ENCODE results near the gene POPDC2. TPM values are rescaled to one million over a fixed set of nuclear protein-coding genes. Genes with fewer than 3 reads are reported as not detected.

Gene POPDC2
- total and polyA plus RNA-seq, 2 experiments from 2014 or later = 1.2 to 2.7 TPM

DNA sequence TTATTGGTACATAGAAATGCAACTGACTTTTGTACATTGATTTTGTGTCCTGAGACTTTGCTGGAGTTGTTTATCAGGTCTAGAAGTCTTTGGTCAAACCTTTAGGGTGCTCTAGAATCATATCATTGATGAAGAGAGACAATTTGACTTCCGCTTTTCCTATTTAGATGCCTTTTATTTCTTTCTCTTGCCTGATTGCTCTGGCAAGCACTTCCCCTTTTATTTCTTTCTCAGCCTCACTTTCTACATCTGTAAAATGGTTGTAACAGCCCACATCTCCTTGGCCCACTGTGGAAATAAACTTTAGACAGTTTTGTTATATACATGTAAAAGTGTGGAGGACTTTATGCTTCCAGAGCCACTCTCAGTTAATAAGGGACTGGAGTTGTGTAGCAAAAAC lies 48.7 kb downstream of the POPDC2 start:
- Histone ChIP-seq H3K9me2 (replicated peaks; ENCODE audit: insufficient read depth) (no peaks in the 10 kb centered on the region), H3K9me3 (ENCODE audit: low read depth) (no peaks in the 10 kb centered on the region), H3K36me3 (replicated peaks; ENCODE audit: insufficient read depth, low read depth) (no peaks in the 10 kb centered on the region), H3K4me3 (no peak overlapping the region), H3K4me2 (no peak overlapping the region), H4K20me1 (ENCODE audit: insufficient read depth, poor library complexity, severe bottlenecking) (no peaks in the 10 kb centered on the region), H3K79me2 (no peaks in the 10 kb centered on the region), H3K27ac (no peak overlapping the region), H3K4me1 (ENCODE audit: insufficient read depth) (no peaks in the 10 kb centered on the region), H3K27me3 (no peaks in the 10 kb centered on the region), H2AFZ (no peak overlapping the region)
- no peak for DNase-seq (ENCODE audit: low spot score)
- 100% methylated on average over 1 of the region's 1 CpG for WGBS (ENCODE audit: low lambda C conversion rate, missing lambda C conversion rate)
- no peak for TF ChIP-seq EZH2phosphoT487 (IDR thresholded peaks at IDR 0.05; ENCODE audit: low read depth, severe bottlenecking, unreplicated experiment)
- TF ChIP-seq CTCF (IDR thresholded peaks at IDR 0.05; ENCODE audit: poor library complexity) = no peak
- TF ChIP-seq EZH2 (IDR thresholded peaks at IDR 0.05; ENCODE audit: borderline replicate concordance) = no peak

DNA sequence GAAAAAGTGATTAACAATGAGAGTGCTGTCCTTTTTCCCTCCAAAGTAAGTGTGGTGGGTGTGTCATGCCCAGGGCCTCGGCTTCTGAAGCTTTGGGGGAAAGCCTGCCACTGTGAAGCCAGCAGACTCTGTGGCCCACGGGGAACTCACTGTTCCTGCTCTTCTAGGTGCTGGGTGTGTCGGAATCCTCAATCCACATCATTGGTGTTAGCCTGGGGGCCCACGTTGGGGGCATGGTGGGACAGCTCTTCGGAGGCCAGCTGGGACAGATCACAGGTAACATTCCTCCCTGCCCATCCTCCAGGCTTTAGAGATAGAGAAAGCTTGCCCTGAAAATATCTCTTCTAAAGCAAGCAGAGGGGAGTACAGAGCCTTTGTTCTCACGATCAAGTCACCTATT lies 51.1 kb downstream of the POPDC2 start:
- no peaks in the 10 kb centered on the region for H3K27me3 ChIP-seq
- WGBS (ENCODE audit: low lambda C conversion rate, missing lambda C conversion rate) = 42% methylated on average over 6 of the region's 6 CpGs
- no peak for DNase-seq (ENCODE audit: low spot score)
- H3K4me3 ChIP-seq = no peak overlapping the region
- H3K9me2 ChIP-seq (replicated peaks; ENCODE audit: insufficient read depth) = no peaks in the 10 kb centered on the region
- H2AFZ ChIP-seq = no peak overlapping the region
- H3K27ac ChIP-seq = no peak overlapping the region
- no peaks in the 10 kb centered on the region for H3K36me3 ChIP-seq (replicated peaks; ENCODE audit: insufficient read depth, low read depth)
- no peak overlapping the region for H3K4me2 ChIP-seq
- H4K20me1 ChIP-seq (ENCODE audit: insufficient read depth, poor library complexity, severe bottlenecking) = no peaks in the 10 kb centered on the region
- H3K4me1 ChIP-seq (ENCODE audit: insufficient read depth) = no peaks in the 10 kb centered on the region
- TF ChIP-seq EZH2 (IDR thresholded peaks at IDR 0.05; ENCODE audit: borderline replicate concordance) (no peak), CTCF (IDR thresholded peaks at IDR 0.05; ENCODE audit: poor library complexity) (no peak), EZH2phosphoT487 (IDR thresholded peaks at IDR 0.05; ENCODE audit: low read depth, severe bottlenecking, unreplicated experiment) (no peak)
- no peaks in the 10 kb centered on the region for H3K79me2 ChIP-seq
- H3K9me3 ChIP-seq (ENCODE audit: low read depth) = no peaks in the 10 kb centered on the region

DNA sequence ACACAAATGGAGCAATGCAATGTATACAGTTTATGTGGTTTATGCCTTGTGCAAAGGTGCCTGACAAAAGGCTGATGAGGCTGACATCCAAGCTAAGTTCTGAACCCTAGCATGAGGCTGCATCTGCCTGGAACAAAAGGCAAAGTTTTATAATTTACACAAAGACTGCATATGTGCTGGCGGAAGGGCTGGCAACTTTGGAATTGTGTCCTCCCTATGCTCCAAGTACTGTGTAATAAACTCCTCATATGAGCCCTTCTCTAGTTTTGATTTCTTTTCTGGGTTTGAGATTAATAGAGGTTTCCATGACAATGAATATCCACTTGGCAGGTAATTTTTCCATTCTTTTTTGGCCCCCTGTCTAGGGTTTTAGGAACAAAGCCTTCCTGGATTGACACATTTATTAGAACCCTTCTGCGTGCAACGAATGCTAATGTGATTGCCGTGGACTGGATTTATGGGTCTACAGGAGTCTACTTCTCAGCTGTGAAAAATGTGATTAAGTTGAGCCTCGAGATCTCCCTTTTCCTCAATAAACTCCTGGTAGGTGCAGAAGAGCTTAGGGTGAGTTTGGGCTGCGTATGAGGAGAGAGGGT lies 51.9 kb downstream of the POPDC2 start:
- H3K4me1 ChIP-seq (ENCODE audit: insufficient read depth) = no peaks in the 10 kb centered on the region
- no peaks in the 10 kb centered on the region for H3K36me3 ChIP-seq (replicated peaks; ENCODE audit: insufficient read depth, low read depth)
- no peak overlapping the region for H3K4me3 ChIP-seq
- no peaks in the 10 kb centered on the region for H3K79me2 ChIP-seq
- TF ChIP-seq EZH2phosphoT487 (IDR thresholded peaks at IDR 0.05; ENCODE audit: low read depth, severe bottlenecking, unreplicated experiment) (no peak), CTCF (IDR thresholded peaks at IDR 0.05; ENCODE audit: poor library complexity) (no peak), EZH2 (IDR thresholded peaks at IDR 0.05; ENCODE audit: borderline replicate concordance) (no peak)
- 81% methylated on average over 6 of the region's 6 CpGs for WGBS (ENCODE audit: low lambda C conversion rate, missing lambda C conversion rate)
- no peaks in the 10 kb centered on the region for H3K9me3 ChIP-seq (ENCODE audit: low read depth)
- no peak overlapping the region for H3K27ac ChIP-seq
- H3K9me2 ChIP-seq (replicated peaks; ENCODE audit: insufficient read depth) = no peaks in the 10 kb centered on the region
- DNase-seq (ENCODE audit: low spot score) = no peak
- H4K20me1 ChIP-seq (ENCODE audit: insufficient read depth, poor library complexity, severe bottlenecking) = no peaks in the 10 kb centered on the region
- no peaks in the 10 kb centered on the region for H3K27me3 ChIP-seq
- H2AFZ ChIP-seq = no peak overlapping the region
- no peak overlapping the region for H3K4me2 ChIP-seq

Measured in hepatocyte (in vitro differentiated cells).